H9 (cell line): ENCODE measurements around the gene TLK1. TPM values are rescaled to one million over a fixed set of nuclear protein-coding genes. Genes with fewer than 3 reads are reported as not detected.
A peak's percentile ranks its signal among the peaks of the same experiment; 100 is the strongest.

Experiments used
- DNase-seq: peaks from one replicate; pipeline ENCODE4 v3.0.0-alpha.2; 2017
- H2AFZ ChIP-seq: one replicate; pipeline ENCODE4 v1.6.1; 2013; ENCODE audit warnings: mild to moderate bottlenecking, low read length, control low read depth, moderate library complexity
- H2AK5ac ChIP-seq: 2 replicates; pipeline ENCODE4 v1.6.1; 2013; ENCODE audit warnings: low read length, control low read depth, mixed read lengths; ENCODE audit not compliant: insufficient read length
- H2BK120ac ChIP-seq: one replicate; pipeline ENCODE4 v1.6.1; 2013; ENCODE audit warnings: low read depth, mild to moderate bottlenecking, low read length, control low read depth, inconsistent platforms; ENCODE audit not compliant: poor library complexity, severe bottlenecking
- H2BK12ac ChIP-seq: 2 replicates; pipeline ENCODE4 v1.6.1; 2013; ENCODE audit warnings: low read length, control low read depth, mixed read lengths, low read depth; ENCODE audit not compliant: insufficient read length
- H2BK15ac ChIP-seq: 2 replicates; pipeline ENCODE4 v1.6.1; 2013; ENCODE audit warnings: low read depth, low read length, control low read depth
- H2BK20ac ChIP-seq: one replicate; pipeline ENCODE4 v1.6.1; 2013; ENCODE audit warnings: low read depth, mild to moderate bottlenecking, low read length, control low read depth, inconsistent platforms; ENCODE audit not compliant: poor library complexity, severe bottlenecking
- H2BK5ac ChIP-seq: 2 replicates; pipeline ENCODE4 v1.6.1; 2013; ENCODE audit warnings: low read length, control low read depth, mixed read lengths; ENCODE audit not compliant: insufficient read length
- H3K14ac ChIP-seq: 2 replicates; pipeline ENCODE4 v1.6.1; 2013; ENCODE audit warnings: low read length, control low read depth; ENCODE audit not compliant: insufficient read depth
- H3K18ac ChIP-seq: 2 replicates; pipeline ENCODE4 v1.6.1; 2013; ENCODE audit warnings: low read depth, mild to moderate bottlenecking, mixed read lengths, low read length, control low read depth; ENCODE audit not compliant: insufficient read length
- H3K23ac ChIP-seq: 2 replicates; pipeline ENCODE4 v1.6.1; 2013; ENCODE audit warnings: low read length, control low read depth, mixed read lengths, low read depth; ENCODE audit not compliant: insufficient read length
- H3K23me2 ChIP-seq: 2 replicates; pipeline ENCODE4 v1.6.1; 2013; ENCODE audit warnings: low read depth, mild to moderate bottlenecking, mixed read lengths, low read length, control low read depth; ENCODE audit not compliant: insufficient read length, poor library complexity, severe bottlenecking
- H3K27ac ChIP-seq: 2 replicates; pipeline ENCODE4 v1.5.1; 2013; ENCODE audit warnings: low read length, control low read depth, mixed read lengths, low read depth; ENCODE audit not compliant: insufficient read length
- H3K27me3 ChIP-seq: 2 replicates; pipeline ENCODE4 v1.6.1; 2013; ENCODE audit warnings: low read length, control low read depth, inconsistent platforms; ENCODE audit not compliant: insufficient read depth
- H3K4ac ChIP-seq: 2 replicates; pipeline ENCODE4 v1.6.1; 2013; ENCODE audit warnings: low read depth, mild to moderate bottlenecking, control low read depth, inconsistent platforms, low read length, moderate library complexity
- H3K4me1 ChIP-seq: 2 replicates; pipeline ENCODE4 v1.6.1; 2013; ENCODE audit warnings: low read length, control low read depth, inconsistent platforms; ENCODE audit not compliant: insufficient read depth
- H3K4me2 ChIP-seq: 2 replicates; pipeline ENCODE4 v1.6.1; 2013; ENCODE audit warnings: low read length, control low read depth, mixed read lengths; ENCODE audit not compliant: insufficient read length, insufficient read depth
- H3K56ac ChIP-seq: 2 replicates; pipeline ENCODE4 v1.6.1; 2013; ENCODE audit warnings: low read depth, mild to moderate bottlenecking, mixed read lengths, low read length, control low read depth; ENCODE audit not compliant: insufficient read length
- H3K79me1 ChIP-seq: 2 replicates; pipeline ENCODE4 v1.6.1; 2013; ENCODE audit warnings: low read depth, mild to moderate bottlenecking, moderate library complexity, low read length, control low read depth, inconsistent platforms; ENCODE audit not compliant: insufficient read depth, poor library complexity, severe bottlenecking
- H3K79me2 ChIP-seq: 2 replicates; pipeline ENCODE4 v1.6.1; 2013; ENCODE audit warnings: low read length, control low read depth, inconsistent platforms; ENCODE audit not compliant: insufficient read depth
- H3K9ac ChIP-seq: 2 replicates; pipeline ENCODE4 v1.6.1; 2013; ENCODE audit warnings: low read length, control low read depth, mixed read lengths; ENCODE audit not compliant: insufficient read length; ENCODE audit errors: extremely low read depth
- H3K9me3 ChIP-seq: one replicate; pipeline ENCODE4 v1.6.1; 2013; ENCODE audit warnings: low read depth, low read length, inconsistent platforms; ENCODE audit not compliant: control insufficient read depth
- H3T11ph ChIP-seq: one replicate; pipeline ENCODE4 v1.6.1; 2013; ENCODE audit warnings: mild to moderate bottlenecking, low read length, control low read depth, inconsistent platforms
- H4K20me1 ChIP-seq: one replicate; pipeline ENCODE4 v1.6.1; 2013; ENCODE audit not compliant: control insufficient read depth, insufficient read length, insufficient read depth
- H4K5ac ChIP-seq: 2 replicates; pipeline ENCODE4 v1.6.1; 2013; ENCODE audit warnings: low read depth, mild to moderate bottlenecking, mixed read lengths, low read length, control low read depth; ENCODE audit not compliant: insufficient read length
- H4K8ac ChIP-seq: replicated peaks from 2 replicates; pipeline ENCODE4 v1.6.1; 2013; ENCODE audit warnings: low read length, control low read depth, mixed read lengths, low read depth; ENCODE audit not compliant: insufficient read length
- H4K91ac ChIP-seq: 2 replicates; pipeline ENCODE4 v1.6.1; 2013; ENCODE audit warnings: low read depth, mild to moderate bottlenecking, moderate library complexity, mixed read lengths, low read length, control low read depth; ENCODE audit not compliant: insufficient read length
- H3K27ac Mint-ChIP-seq, 3 experiments: 2 replicates in 2 of 3; 3 replicates in 1 of 3; pipeline ENCODE4 v1.8.0; 2020 to 2021; ENCODE audit warnings: mixed read lengths in 3 of 3, mild to moderate bottlenecking in 1 of 3, moderate library complexity in 1 of 3
- H3K27me3 Mint-ChIP-seq: 2 replicates; pipeline ENCODE4 v1.8.0; 2021; ENCODE audit warnings: low read depth, mild to moderate bottlenecking, moderate library complexity, mixed read lengths
- H3K36me3 Mint-ChIP-seq, 3 experiments: 2 replicates in 2 of 3; 3 replicates in 1 of 3; pipeline ENCODE4 v1.8.0; 2020 to 2021; ENCODE audit warnings: low read depth in 3 of 3, mixed read lengths in 3 of 3; ENCODE audit not compliant: insufficient read depth in 1 of 3
- H3K4me1 Mint-ChIP-seq, 2 experiments: 2 replicates each; pipeline ENCODE4 v1.8.0; 2020; ENCODE audit warnings: mixed read lengths in 2 of 2
- H3K4me3 Mint-ChIP-seq, 2 experiments: 2 replicates in 1 of 2; 3 replicates in 1 of 2; pipeline ENCODE4 v1.8.0; 2020 to 2021; ENCODE audit warnings: mild to moderate bottlenecking in 2 of 2, mixed read lengths in 2 of 2, moderate library complexity in 1 of 2
- H3K9me3 Mint-ChIP-seq, 2 experiments: 2 replicates in 1 of 2; 3 replicates in 1 of 2; pipeline ENCODE4 v1.8.0; 2020; ENCODE audit warnings: mild to moderate bottlenecking in 2 of 2, mixed read lengths in 2 of 2, moderate library complexity in 1 of 2
- WGBS: extraction: QIAGEN DNeasy Blood & Tissue Kit; methylation state at CpG from one replicate; pipeline ENCODE4 v1.1.7; 2013; ENCODE audit warnings: missing lambda C conversion rate, low lambda C conversion rate, mixed read lengths; ENCODE audit not compliant: insufficient read length; ENCODE audit errors: extremely low coverage; 5-methylcytosine and 5-hydroxymethylcytosine counted together
- total RNA-seq: library from RNA; stranded (reverse); gene quantifications from 2 replicates; pipeline ENCODE4 v1.2.1, GENCODE V29; 2021
- TF ChIP-seq, protein P1 (sequence below): fragments of 200-600 bp; sonication (generic); conservative IDR thresholded peaks from 3 replicates; pipeline ENCODE4 v1.8.0; 2021; ENCODE audit warnings: antibody characterized with exemption, mild to moderate bottlenecking

The TLK1 gene
- total RNA-seq, 1 experiment from 2014 or later: 112 TPM

DNA sequence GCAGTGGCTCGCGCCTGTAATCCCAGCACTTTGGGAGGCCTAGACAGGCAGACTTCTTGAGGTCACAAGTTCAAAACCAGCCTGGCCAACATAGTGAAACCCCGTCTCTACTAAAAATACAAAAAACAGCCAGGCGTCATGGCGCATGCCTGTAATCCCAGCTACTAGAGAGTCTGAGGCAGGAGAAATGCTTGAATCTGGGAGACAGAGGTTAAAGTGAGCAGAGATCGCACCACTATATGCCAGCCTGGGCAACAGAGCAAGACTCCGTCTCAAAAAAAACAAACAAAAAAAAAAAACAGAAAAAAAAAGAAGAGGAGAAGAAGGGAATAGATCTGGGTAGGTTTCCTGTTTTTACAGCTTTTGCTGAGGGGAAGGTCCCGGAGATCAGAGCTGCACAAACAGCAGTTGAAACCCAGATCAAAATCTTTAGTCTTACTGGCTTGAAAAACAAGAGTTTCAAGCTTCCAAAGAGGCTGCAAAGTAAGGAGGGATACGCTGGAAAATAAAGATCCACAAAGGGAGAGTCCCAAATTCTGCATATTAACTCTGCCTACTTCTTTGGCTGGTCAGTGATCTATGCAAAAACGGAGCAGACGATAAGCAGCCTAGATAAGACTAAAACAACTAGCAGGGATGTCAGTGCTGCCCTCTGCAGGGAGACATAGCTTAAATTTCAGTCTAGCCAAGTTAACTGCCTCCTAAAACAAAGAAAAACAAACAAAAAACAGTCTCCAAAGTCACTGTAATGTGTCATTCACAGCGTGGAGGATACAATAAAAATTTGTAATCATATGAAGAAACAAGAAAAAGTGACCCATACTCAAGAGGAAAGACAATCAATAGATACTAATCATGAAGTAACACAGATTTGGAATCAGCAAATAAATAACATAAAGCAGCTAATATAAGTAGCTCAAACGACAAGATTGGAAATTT, 74.1 kb downstream of the TLK1 start:
- Histone ChIP-seq H3K4me1 (no peaks in the 10 kb centered on the region; the same call in 1 of the 2 replicates), H2BK5ac (no peak overlapping the region), H2BK12ac (no peak overlapping the region), H3K9me3 (no peaks in the 10 kb centered on the region), H2AFZ (no peak overlapping the region), H3K79me1 (peaks cover 4% of the 10 kb centered on the region), H3K56ac (no peak overlapping the region), H2BK15ac (no peak overlapping the region), H4K5ac (no peak overlapping the region), H2AK5ac (no peak overlapping the region), H4K91ac (no peak overlapping the region), H3K23ac (no peak overlapping the region), H2BK120ac (no peak overlapping the region), H3K4ac (no peak overlapping the region), H2BK20ac (no peak overlapping the region), H4K8ac (no peak overlapping the region), H4K20me1 (no peaks in the 10 kb centered on the region), H3K23me2 (no peaks in the 10 kb centered on the region), H3K18ac (no peak overlapping the region), H3K79me2 (peaks cover 7% of the 10 kb centered on the region; the same call in 1 of the 2 replicates), H3K14ac (no peak overlapping the region), H3K4me2 (no peak overlapping the region), H3K27me3 (no peaks in the 10 kb centered on the region), H3K9ac (no peak overlapping the region), H3K27ac (no peak overlapping the region), H3T11ph (no peak overlapping the region)
- Mint-ChIP-seq H3K27ac (peak overlapping the region in 2 of 3 experiments; percentile 59 to 89; a peak in 4 of 7 replicates), H3K4me1 (peaks cover 22 to 36% of the 10 kb centered on the region in 2 experiments), H3K9me3 (no peaks in the 10 kb centered on the region), H3K27me3 (no peaks in the 10 kb centered on the region), H3K36me3 (no peaks in the 10 kb centered on the region; a peak in 2 of 7 replicates), H3K4me3 (peak overlapping the region in 1 of 2 experiments; percentile 27; a peak in 1 of 5 replicates)
- TF ChIP-seq, protein P1, sequence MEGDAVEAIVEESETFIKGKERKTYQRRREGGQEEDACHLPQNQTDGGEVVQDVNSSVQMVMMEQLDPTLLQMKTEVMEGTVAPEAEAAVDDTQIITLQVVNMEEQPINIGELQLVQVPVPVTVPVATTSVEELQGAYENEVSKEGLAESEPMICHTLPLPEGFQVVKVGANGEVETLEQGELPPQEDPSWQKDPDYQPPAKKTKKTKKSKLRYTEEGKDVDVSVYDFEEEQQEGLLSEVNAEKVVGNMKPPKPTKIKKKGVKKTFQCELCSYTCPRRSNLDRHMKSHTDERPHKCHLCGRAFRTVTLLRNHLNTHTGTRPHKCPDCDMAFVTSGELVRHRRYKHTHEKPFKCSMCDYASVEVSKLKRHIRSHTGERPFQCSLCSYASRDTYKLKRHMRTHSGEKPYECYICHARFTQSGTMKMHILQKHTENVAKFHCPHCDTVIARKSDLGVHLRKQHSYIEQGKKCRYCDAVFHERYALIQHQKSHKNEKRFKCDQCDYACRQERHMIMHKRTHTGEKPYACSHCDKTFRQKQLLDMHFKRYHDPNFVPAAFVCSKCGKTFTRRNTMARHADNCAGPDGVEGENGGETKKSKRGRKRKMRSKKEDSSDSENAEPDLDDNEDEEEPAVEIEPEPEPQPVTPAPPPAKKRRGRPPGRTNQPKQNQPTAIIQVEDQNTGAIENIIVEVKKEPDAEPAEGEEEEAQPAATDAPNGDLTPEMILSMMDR: peak; percentile 80
- peak; percentile 57 for DNase-seq
- no CpG with 5 or more reads among the region's 13 CpGs for WGBS
